Renal pelvis (tissue), 4 donors: ENCODE measurements around the gene ESPNL. TPM values are rescaled to one million over a fixed set of nuclear protein-coding genes. Genes with fewer than 3 reads are reported as not detected.

Experiments used
- DNase-seq: peaks from one replicate; pipeline ENCODE4 v3.0.0-alpha.2; 2013
- polyA plus RNA-seq, 3 donors: library from polyadenylated mRNA; unstranded; fragments of 120-200 nt; gene quantifications; one replicate each; pipeline ENCODE4 v1.2.1, GENCODE V29; 2013; ENCODE audit not compliant: insufficient read length in 3 of 3

Gene ESPNL
- polyA plus RNA-seq, 3 donors, result 0.44 to 5.1 (median 3.6) TPM

- DNase-seq, result no peak
Observed at GRCh38 chr2:238140721-238141540, 40.8 kb downstream of the ESPNL start.

- no peak for DNase-seq
Observed at GRCh38 chr2:238141541-238142318, 41.6 kb downstream of the ESPNL start.

- no peak for DNase-seq
Observed at GRCh38 chr2:238142382-238143205, 42.5 kb downstream of the ESPNL start.

DNA sequence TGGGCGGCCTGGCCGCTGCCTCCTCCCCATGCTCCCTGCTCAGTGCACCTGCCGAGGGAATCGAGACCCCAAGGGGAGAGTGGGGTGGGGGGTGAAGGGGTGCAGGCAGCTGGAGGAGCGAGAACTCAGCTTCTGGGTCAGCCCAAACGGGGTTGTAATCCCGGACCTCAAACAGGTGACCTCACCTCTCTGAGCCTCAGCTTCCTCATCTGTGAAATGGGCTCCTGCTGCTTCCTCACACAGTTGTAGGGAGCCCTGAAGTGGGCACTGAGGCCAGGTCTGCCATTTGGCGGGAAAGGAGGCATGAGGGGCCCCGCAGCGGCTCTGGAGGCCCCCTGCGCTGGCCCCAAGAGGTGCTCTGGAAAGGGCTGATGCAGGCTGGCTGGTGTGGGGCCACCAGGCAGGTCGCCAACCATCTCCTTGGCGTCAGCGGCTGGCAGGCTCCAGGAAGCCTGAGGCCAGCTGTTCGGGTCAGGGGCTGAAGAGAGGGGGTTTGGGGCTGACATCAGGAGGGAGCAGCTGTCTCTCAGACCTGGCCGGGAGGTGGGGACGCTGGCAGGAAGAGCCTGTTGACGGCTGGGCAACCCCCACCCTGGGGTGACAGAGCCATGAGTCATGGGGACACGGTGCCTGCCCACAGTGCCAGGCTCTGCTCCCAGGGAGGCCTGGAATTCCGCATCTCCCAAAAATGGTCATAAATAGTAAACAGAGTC, 43.3 kb downstream of the ESPNL start:
- DNase-seq, result no peak

DNA sequence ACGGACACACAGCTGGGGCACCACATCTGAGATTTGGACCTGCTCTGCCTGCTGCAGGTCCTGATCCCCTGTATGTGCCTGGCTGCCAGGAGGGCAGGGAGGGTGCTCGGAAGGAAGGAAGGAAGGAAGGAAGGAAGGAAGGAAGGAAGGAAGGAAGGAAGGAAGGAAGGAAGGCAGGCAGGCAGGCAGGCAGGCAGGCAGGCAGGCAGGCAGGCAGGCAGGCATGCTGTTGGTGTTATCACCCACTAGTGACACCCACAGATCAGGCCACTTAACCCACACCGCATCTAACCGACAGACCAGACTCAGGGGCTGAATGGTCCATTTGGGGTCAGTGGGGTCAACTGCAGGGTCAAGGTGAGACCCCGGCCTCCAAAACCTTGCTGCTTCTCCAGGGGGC, 44.1 kb downstream of the ESPNL start:
- DNase-seq, result no peak

DNA sequence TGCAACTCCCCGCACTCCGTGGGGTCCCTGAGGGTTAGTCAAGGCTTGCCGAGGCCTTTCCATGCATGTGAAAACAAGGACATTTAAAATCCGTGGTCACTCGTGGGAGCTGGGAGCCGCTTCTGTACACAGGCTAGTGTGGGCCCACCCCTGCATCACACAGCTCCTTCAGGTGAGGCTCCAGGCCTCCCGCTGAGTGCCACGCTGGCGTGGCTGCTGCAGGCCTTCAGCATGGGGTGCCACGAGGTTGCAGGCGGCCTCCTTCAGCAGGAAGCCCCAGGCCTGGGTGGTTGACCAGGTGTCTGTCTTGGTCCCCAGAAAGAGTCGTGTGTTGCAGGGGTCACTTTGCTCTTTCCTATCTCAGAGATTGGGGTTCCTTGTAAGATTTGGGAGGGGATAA, 44.9 kb downstream of the ESPNL start:
- no peak for DNase-seq

DNA sequence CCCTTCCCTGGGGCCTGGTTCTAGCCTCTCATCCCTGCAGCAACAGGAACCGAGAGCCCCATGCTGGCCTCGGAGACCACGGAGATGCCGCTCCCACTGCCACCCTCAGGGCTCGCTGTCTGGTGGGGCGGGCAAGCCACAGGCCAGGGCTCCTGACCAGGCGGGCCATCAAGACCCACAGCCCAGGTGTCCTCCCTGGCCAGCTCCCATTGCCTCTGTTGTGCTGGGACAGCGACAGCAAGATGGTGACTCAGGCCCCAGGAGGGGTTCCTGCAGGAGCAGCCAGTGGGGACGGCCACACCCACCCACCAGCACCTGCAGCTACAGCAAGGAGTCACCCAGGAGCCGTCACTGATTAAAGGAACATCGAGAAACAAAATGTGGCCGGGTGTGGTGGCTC, 45.7 kb downstream of the ESPNL start:
- no peak for DNase-seq

DNA sequence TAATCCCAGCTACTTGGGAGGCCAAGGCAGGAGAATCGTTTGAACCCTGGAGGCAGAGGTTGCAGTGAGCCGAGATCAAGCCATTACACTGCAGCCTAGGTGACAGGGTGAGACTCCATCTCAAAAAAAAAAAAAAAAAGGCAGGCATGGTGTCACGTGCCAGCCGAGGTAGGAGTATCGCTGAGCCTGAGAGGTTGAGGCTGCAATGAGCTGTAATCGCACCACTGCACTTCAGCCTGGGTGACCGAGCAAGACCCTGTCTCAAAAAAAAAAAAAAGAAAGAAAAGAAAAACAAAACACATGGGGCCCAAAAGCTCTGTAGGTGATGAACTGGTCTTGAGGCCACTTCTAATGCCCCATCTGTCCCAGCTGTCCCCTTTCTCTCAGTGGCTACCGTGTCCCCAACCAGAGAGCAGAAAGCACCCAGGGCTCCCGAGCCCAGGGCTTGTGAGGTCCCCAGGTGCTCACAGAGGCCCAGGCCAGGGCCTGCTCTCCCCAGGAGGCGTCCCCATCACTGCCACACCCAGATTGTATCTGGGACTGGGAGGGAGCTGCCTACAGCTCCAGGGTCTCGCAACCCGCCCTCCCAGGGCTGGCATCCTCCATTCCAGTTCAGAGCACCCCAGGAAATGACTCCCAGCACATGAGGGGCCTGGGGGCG, 46.9 kb downstream of the ESPNL start:
- DNase-seq, result no peak

DNA sequence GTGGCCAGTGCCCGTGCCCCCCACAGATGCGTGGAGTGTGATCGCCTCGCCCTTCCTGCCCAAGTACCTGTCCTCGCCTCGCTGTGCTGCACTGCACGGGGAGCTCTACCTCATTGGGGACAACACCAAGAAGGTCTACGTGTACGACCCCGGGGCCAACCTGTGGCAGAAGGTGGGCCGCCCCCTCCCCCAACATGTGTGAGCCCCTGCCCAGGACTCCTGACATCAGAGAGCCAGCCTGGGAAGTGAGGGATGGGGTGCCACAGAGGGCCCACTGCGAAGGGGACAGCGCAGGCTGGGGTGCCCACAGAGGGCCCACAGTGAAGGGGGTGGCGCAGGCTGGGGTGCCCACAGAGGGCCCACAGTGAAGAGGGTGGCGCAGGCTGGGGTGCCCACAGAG, 48.8 kb downstream of the ESPNL start:
- no peak for DNase-seq

DNA sequence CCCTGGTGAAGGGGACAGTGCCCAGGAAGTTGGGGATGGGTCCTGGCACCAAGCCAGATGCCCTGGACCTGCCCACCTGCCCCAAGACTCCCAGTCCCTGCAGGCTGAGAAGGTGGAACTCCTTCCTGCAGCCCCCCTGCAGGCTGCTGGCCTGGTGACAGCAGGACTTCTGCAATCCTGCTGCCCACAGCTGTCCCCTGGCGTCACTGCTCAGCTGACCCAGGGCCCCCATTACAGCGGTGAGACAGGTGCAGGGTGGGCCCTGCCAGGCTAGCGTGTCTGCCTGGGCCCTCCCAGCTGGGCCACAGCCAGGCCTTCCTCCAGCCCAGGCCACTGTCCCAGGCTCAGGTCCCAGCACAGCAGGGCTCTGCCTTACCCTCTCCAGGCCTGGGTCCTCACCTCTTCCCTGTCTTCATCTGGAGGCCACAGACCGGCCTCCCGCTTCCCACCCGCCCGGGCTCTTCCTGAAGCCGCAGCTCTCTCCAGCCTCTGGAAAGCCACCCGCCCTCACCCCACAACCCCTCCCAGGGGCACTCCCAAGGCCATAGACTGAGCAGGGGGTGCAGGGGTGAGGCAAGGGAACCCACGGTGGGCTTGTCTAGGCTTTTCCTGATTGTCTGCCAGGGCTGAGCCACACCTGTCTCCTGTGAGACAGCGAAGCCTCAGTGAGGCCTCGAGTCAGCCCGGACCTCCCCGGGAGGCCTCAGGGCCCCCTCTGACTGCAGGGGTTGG, 49.9 kb downstream of the ESPNL start:
- DNase-seq, result no peak

DNA sequence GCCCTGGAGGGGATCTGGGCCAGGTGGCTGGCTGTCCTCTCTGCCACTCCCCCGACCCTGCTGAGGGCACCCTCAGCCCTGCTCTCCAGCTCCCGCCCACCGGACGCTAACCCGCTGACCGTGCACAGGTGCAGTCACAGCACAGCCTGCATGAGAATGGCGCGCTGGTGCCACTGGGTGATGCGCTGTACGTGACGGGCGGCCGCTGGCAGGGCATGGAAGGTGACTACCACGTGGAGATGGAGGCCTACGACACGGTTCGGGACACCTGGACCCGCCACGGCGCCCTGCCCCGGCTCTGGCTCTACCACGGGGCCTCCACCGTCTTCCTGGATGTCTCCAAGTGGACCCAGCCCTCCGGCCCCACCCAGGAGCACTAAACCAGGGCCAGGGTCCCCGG, 50.5 kb downstream of the ESPNL start:
- DNase-seq, result no peak

DNA sequence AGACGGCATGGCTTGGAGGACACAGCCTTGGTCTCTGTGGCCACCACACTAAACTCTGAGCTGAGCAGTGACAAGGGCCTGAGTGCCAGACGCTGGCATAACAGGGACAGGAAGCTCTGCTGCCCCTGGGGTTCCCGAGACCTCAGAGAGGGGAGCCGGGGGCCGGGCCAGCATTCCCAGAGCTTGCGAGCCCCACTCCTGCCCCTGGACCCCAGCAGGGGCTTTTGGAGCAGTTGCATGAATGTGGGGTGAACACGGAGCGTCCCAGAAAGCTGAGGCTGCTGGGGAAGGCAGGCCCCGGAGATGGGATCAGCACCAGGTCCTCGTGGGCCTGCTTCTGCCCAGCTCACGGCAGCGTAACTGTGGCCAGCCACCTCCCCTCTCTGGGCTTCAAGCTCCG, 51.1 kb downstream of the ESPNL start:
- no peak for DNase-seq

DNA sequence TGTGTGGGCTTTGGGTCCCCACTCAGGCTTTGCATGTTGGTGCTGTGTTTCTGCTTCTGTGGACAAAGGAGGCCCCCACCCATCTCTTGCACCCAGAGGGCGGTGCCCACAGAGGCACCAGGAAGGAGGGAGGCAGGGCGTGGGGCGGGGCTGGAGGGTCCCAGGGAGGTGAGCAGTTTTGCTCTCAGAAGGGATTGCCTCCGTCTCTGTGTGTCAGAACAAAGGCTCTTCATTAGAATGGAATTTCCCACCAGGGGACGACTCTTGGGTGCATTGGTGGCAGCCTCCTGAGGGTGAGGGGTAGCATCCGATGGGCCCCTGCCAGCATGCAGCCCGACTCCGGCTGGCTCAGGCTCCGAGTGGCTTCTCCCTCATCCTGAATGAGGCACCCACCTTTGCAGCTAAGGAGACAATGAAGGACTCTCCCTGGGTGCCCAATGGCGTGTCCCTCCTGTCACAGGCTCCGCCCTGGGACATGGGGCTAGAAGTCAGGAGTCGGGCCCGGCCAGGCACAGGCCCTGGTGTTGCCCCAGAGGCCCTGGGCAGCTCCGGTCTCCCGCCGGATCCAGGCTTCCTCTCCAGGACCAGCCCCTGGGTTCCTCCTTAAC, 51.6 kb downstream of the ESPNL start:
- no peak for DNase-seq

DNA sequence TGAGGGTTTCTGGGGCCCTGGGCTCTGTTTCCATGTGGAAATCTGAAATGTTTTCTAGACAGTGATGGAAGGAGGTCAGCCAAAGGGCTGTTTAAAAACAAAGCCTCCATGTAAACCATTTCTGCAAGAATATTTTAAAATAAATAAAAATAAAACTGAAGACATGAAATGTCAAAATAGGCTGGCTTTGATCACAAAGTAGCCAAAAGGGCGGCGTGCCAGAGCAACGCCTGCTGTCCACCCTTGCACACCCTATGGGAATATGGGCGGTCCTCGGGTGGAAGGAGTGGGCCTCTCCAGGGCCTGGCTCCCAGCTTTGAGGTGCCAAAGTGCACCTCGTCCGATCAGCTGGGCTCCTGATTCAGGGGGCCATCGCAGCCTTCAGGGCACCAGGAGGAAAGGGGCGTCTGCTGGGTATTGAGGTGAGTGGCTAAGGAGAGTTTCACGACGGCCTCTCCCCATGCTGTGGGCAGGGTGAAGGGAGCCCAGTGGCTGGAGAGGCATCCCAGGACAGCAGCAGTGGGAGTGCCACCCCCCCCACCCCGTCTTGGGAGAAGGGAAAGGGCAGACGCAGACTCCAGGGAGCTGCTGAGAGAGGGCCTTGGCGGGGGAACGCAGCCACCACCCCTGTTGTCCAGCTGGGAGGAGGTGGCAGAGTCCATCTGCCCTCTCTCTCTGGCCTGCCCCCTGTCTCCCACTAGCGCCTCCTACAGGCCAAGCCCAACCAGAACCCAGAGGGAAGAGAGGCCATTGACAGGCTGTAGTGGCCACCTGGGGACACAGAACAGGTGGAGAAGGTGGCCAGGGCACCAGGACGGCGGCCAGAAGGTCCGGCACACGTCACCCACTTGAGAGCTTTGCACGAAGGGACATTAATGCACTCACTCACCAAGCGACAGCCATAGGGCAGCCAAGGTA, 52.9 kb downstream of the ESPNL start:
- DNase-seq, result no peak

DNA sequence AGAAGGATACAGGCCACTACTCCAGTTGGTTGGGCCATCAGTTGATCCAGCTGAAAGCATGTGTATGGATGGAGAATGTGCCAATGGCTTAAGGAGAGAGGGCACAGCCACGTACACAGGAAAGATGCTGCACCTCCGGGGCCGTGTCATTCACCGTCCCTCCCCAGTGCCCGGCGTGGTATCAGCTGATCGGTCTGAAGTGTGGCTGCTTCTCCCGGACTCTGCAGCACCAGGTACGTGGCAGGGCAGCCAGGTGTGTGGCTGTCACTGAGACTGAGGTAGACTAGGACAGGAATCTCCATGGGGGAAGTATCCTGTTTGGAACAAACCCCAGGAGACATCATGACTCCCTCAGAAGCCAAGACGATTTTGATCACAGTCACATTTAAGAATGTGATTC, 54.4 kb downstream of the ESPNL start:
- DNase-seq, result no peak

GRCh38 chr2:238155051-238155760, 55.1 kb downstream of the ESPNL start:
- peak; percentile 93 for DNase-seq

GRCh38 chr2:238155761-238156694, 55.9 kb downstream of the ESPNL start:
- no peak for DNase-seq
